IPS-20b (cell line): ENCODE results near the gene RPS6KA2.

Source experiments
- H3K27ac ChIP-seq: one replicate; pipeline ENCODE4 v1.5.1; 2013; ENCODE audit warnings: low read length
- H3K27me3 ChIP-seq: 2 replicates; pipeline ENCODE4 v1.6.1; 2013; ENCODE audit warnings: mild to moderate bottlenecking, low read length, inconsistent platforms; ENCODE audit not compliant: insufficient read depth
- H3K36me3 ChIP-seq: 2 replicates; pipeline ENCODE4 v1.6.1; 2013; ENCODE audit warnings: low read depth, mild to moderate bottlenecking, inconsistent platforms, low read length, moderate library complexity; ENCODE audit not compliant: insufficient read depth
- H3K4me1 ChIP-seq: 2 replicates; pipeline ENCODE4 v1.6.1; 2013; ENCODE audit warnings: mild to moderate bottlenecking, control low read depth, inconsistent platforms, low read length, moderate library complexity; ENCODE audit not compliant: insufficient read depth
- H3K4me3 ChIP-seq: 2 replicates; pipeline ENCODE4 v1.5.1; 2013; ENCODE audit warnings: mild to moderate bottlenecking, low read length, inconsistent platforms
- H3K9ac ChIP-seq: 2 replicates; pipeline ENCODE4 v1.6.1; 2013; ENCODE audit warnings: low read depth, mild to moderate bottlenecking, inconsistent platforms, low read length, moderate library complexity
- H3K9me3 ChIP-seq: 2 replicates; pipeline ENCODE4 v1.6.1; 2013; ENCODE audit warnings: mild to moderate bottlenecking, low read depth, low read length, inconsistent platforms; ENCODE audit not compliant: insufficient read depth

RPS6KA2 gene

GRCh38 chr6:166562726-166563125 lies 64.3 kb downstream of the RPS6KA2 start:
- H3K4me1 ChIP-seq = peaks cover 4% of the 10 kb centered on the region; the same call in 1 of the 2 replicates
- no peak overlapping the region for H3K9ac ChIP-seq
- no peaks in the 10 kb centered on the region for H3K9me3 ChIP-seq
- H3K4me3 ChIP-seq = no peak overlapping the region
- no peaks in the 10 kb centered on the region for H3K27me3 ChIP-seq
- no peaks in the 10 kb centered on the region for H3K36me3 ChIP-seq
- no peak overlapping the region for H3K27ac ChIP-seq

DNA sequence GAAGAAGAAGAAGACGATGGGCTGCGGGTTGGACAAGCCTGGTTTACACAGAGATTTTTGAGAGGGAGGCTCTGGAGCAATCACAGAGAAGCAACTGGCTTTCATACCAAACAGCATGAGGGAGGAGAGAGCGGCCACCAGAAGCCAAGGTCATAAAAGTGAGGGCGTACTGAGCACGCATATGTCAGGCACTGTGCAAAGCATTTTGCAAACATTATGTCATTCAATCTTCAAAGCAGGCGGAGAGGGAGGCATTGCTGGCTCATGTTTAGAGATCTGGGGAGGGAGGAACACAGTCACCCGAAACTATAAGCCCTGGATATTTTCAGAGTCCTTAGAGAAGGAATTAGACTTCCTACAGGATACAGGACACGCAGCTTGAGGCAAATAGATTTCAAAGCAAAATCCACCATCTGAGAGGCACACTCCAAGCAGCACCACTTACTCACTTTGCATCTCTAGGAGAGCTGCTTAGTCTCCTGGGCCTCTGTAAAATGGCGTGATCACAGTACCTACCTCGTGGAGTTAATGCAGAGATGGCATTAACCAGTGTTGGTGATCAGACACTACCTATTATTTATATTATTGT lies 65.2 kb downstream of the RPS6KA2 start:
- Histone ChIP-seq H3K36me3 (no peaks in the 10 kb centered on the region), H3K4me1 (peaks cover 4% of the 10 kb centered on the region; the same call in 1 of the 2 replicates), H3K9ac (no peak overlapping the region), H3K27ac (no peak overlapping the region), H3K9me3 (no peaks in the 10 kb centered on the region), H3K27me3 (no peaks in the 10 kb centered on the region), H3K4me3 (no peak overlapping the region)

DNA sequence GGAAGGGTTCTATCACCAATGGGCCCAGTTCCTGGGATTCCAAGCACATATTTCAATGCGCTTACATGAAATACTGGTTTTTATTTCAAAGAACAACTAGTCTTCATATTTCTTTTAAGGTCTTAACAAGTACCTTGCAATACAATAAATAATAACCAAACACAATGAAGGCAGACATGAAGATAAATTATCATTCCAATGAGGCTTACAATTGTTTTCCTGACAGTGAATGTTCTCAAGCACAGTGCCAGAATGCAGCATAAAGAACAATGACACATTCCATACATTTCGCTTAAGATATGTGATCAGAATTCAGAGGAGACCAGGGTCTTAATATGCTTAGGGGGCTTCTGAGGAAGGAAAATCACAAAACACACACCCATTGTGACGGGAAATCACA lies 66.8 kb downstream of the RPS6KA2 start:
- H3K9me3 ChIP-seq = no peaks in the 10 kb centered on the region

GRCh38 chr6:166559662-166560061 lies 67.4 kb downstream of the RPS6KA2 start:
- H3K9me3 ChIP-seq = no peaks in the 10 kb centered on the region
- H3K27me3 ChIP-seq = no peaks in the 10 kb centered on the region
- H3K27ac ChIP-seq = no peak overlapping the region
- H3K4me1 ChIP-seq = peaks cover 6% of the 10 kb centered on the region; the same call in 1 of the 2 replicates
- no peak overlapping the region for H3K9ac ChIP-seq
- no peak overlapping the region; the same call in 1 of the 2 replicates for H3K4me3 ChIP-seq
- no peaks in the 10 kb centered on the region for H3K36me3 ChIP-seq

More for the DNA sequence above, 66.8 kb downstream of the RPS6KA2 start:
- no peak overlapping the region for H3K9ac ChIP-seq
- no peaks in the 10 kb centered on the region for H3K27me3 ChIP-seq
- peaks cover 4% of the 10 kb centered on the region; the same call in 1 of the 2 replicates for H3K4me1 ChIP-seq
- no peak overlapping the region for H3K27ac ChIP-seq
- no peak overlapping the region for H3K4me3 ChIP-seq
- no peaks in the 10 kb centered on the region for H3K36me3 ChIP-seq

DNA sequence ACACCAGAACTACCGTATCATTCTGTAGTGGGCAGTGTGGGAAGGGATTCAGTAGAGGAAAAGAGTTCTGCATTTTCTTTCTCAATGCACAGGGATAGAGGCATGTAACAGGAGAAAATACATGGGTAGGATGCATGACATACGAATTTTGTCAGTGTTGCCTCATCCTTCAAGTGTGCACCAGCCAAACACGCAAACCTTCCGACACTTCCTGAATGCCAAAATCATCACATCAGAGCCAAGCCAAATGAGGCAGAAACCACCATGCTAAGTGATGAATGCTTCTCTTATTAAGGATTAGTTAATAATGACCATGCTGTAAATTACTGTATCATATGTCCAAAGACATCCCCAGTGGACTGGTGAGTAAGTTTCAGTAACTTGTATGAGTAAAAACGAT lies 67.8 kb downstream of the RPS6KA2 start:
- Histone ChIP-seq H3K27me3 (no peaks in the 10 kb centered on the region), H3K9ac (no peak overlapping the region), H3K27ac (no peak overlapping the region)

DNA sequence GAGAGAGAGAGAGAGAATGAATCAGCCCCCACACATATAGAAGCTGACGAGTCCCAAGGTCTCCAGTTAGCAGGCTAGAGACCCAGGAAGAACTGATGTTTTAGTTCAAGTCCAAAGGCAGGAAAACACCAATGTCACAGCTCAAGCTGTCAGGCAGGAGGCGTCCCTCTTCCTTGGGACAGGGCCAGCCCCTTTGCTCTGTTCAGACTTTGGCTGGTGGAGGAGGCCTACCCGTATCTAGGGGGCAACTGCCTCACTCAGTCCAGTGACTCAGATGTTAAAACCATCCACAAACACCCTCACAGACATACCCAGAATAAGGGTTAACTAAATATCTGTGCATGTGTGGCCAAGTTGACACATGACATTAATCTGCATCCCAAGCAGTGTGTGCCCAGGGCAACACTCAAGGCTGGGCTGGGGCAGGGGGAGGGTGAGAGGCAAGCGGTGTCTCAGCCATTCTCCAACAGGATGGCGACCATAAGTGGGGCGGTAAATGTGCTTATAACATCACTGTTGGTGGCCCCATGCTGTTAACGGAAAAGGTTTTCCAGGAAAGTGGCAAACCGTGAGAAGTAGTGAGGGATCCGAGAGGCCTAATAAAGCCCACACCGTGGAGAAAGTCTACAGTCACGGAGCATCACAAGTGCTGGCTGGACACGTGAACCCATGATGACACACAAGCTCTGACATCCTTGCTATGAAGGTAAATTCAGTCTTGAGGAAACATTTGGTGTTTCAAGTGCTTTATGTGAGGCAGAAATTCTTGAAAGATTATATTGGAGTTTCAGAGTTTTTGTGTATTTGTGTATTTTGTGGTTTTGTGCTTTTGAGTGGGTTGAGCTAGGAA lies 68.7 kb downstream of the RPS6KA2 start:
- Histone ChIP-seq H3K9ac (no peak overlapping the region), H3K27ac (no peak overlapping the region), H3K36me3 (no peaks in the 10 kb centered on the region), H3K4me1 (peaks cover 4% of the 10 kb centered on the region; the same call in 1 of the 2 replicates), H3K9me3 (no peaks in the 10 kb centered on the region), H3K27me3 (no peaks in the 10 kb centered on the region), H3K4me3 (no peak overlapping the region)

More for the DNA sequence above, 67.8 kb downstream of the RPS6KA2 start:
- Histone ChIP-seq H3K4me3 (no peak overlapping the region), H3K36me3 (no peaks in the 10 kb centered on the region), H3K9me3 (no peaks in the 10 kb centered on the region), H3K4me1 (peaks cover 7% of the 10 kb centered on the region; the same call in 1 of the 2 replicates)

- Histone ChIP-seq H3K9ac (no peak overlapping the region), H3K27ac (no peak overlapping the region), H3K4me1 (peaks cover 12% of the 10 kb centered on the region; the same call in 1 of the 2 replicates), H3K9me3 (no peaks in the 10 kb centered on the region), H3K4me3 (no peak overlapping the region), H3K27me3 (no peaks in the 10 kb centered on the region), H3K36me3 (no peaks in the 10 kb centered on the region)
Measured at GRCh38 chr6:166556863-166557322, 70.2 kb downstream of the RPS6KA2 start.

GRCh38 chr6:166556336-166556735 lies 70.7 kb downstream of the RPS6KA2 start:
- no peaks in the 10 kb centered on the region for H3K27me3 ChIP-seq
- no peak overlapping the region for H3K4me3 ChIP-seq
- no peak overlapping the region for H3K27ac ChIP-seq
- no peaks in the 10 kb centered on the region for H3K36me3 ChIP-seq
- peaks cover 14% of the 10 kb centered on the region; the same call in 1 of the 2 replicates for H3K4me1 ChIP-seq
- H3K9ac ChIP-seq = no peak overlapping the region
- no peaks in the 10 kb centered on the region for H3K9me3 ChIP-seq

- Histone ChIP-seq H3K4me1 (peaks cover 17% of the 10 kb centered on the region; the same call in 1 of the 2 replicates), H3K36me3 (no peaks in the 10 kb centered on the region), H3K27ac (no peak overlapping the region), H3K4me3 (no peak overlapping the region), H3K27me3 (no peaks in the 10 kb centered on the region), H3K9ac (no peak overlapping the region), H3K9me3 (no peaks in the 10 kb centered on the region)
Measured at GRCh38 chr6:166555086-166555485, 72.0 kb downstream of the RPS6KA2 start.

GRCh38 chr6:166554316-166554715 lies 72.7 kb downstream of the RPS6KA2 start:
- no peaks in the 10 kb centered on the region for H3K36me3 ChIP-seq
- H3K9ac ChIP-seq = no peak overlapping the region
- no peaks in the 10 kb centered on the region for H3K9me3 ChIP-seq
- H3K27ac ChIP-seq = no peak overlapping the region
- peaks cover 17% of the 10 kb centered on the region; the same call in 1 of the 2 replicates for H3K4me1 ChIP-seq
- no peak overlapping the region for H3K4me3 ChIP-seq
- no peaks in the 10 kb centered on the region for H3K27me3 ChIP-seq

GRCh38 chr6:166553563-166554271 lies 73.3 kb downstream of the RPS6KA2 start:
- Histone ChIP-seq H3K4me3 (no peak overlapping the region), H3K36me3 (no peaks in the 10 kb centered on the region), H3K27ac (no peak overlapping the region), H3K9me3 (no peaks in the 10 kb centered on the region), H3K27me3 (no peaks in the 10 kb centered on the region), H3K9ac (no peak overlapping the region), H3K4me1 (peaks cover 17% of the 10 kb centered on the region; the same call in 1 of the 2 replicates)
